ENCODE data around the gene MRPL51.

The MRPL51 gene

GRCh38 chr12:6463216-6463615 is 29.8 kb downstream of the MRPL51 start:
- H3K27ac ChIP-seq (replicated peaks) = peak overlapping the region; percentile 87
- TF ChIP-seq CTCF (IDR thresholded peaks at IDR 0.05; ENCODE audit: insufficient read depth, low read length) (no peak), REST (IDR thresholded peaks at IDR 0.05; ENCODE audit: insufficient replicate concordance, low read depth) (no peak), SPI1 (IDR thresholded peaks at IDR 0.05; ENCODE audit: borderline replicate concordance, low read depth) (no peak), POLR2AphosphoS5 (IDR thresholded peaks at IDR 0.05; ENCODE audit: low read depth) (no peak), GABPA (IDR thresholded peaks at IDR 0.05; ENCODE audit: low read depth) (no peak)
- no peaks in the 10 kb centered on the region for H3K27me3 ChIP-seq (ENCODE audit: insufficient read depth, poor library complexity, severe bottlenecking)
- no peak for DNase-seq (ENCODE audit: low read depth in 1 of 2, low spot score in 1 of 2)
- H3K4me3 ChIP-seq (replicated peaks; ENCODE audit: insufficient read depth, low read length) = no peak overlapping the region

GRCh38 chr12:6462234-6462995 is 30.6 kb downstream of the MRPL51 start:
- Histone ChIP-seq H3K27me3 (ENCODE audit: insufficient read depth, poor library complexity, severe bottlenecking) (no peaks in the 10 kb centered on the region), H3K4me3 (replicated peaks; ENCODE audit: insufficient read depth, low read length) (no peak overlapping the region), H3K27ac (replicated peaks) (peak overlapping the region; percentile 87)
- no peak for DNase-seq (ENCODE audit: low read depth in 1 of 2, low spot score in 1 of 2)
- no peak; the same call in 1 of the 2 replicates for TF ChIP-seq POLR2AphosphoS5 (IDR thresholded peaks at IDR 0.05; ENCODE audit: low read depth)
- no peak for TF ChIP-seq REST (IDR thresholded peaks at IDR 0.05; ENCODE audit: insufficient replicate concordance, low read depth)
- TF ChIP-seq SPI1 (IDR thresholded peaks at IDR 0.05; ENCODE audit: borderline replicate concordance, low read depth) = no peak
- no peak for TF ChIP-seq CTCF (IDR thresholded peaks at IDR 0.05; ENCODE audit: insufficient read depth, low read length)
- TF ChIP-seq GABPA (IDR thresholded peaks at IDR 0.05; ENCODE audit: low read depth) = no peak

- no peak overlapping the region for H3K4me3 ChIP-seq (replicated peaks; ENCODE audit: insufficient read depth, low read length)
- H3K27me3 ChIP-seq (ENCODE audit: insufficient read depth, poor library complexity, severe bottlenecking) = no peaks in the 10 kb centered on the region
- peak overlapping the region; percentile 87 for H3K27ac ChIP-seq (replicated peaks)
- DNase-seq (ENCODE audit: low read depth in 1 of 2, low spot score in 1 of 2) = peak; percentile 95 to 99
- TF ChIP-seq SPI1 (IDR thresholded peaks at IDR 0.05; ENCODE audit: borderline replicate concordance, low read depth) (peak; percentile 98), POLR2AphosphoS5 (IDR thresholded peaks at IDR 0.05; ENCODE audit: low read depth) (peak; percentile 95), CTCF (IDR thresholded peaks at IDR 0.05; ENCODE audit: insufficient read depth, low read length) (no peak), REST (IDR thresholded peaks at IDR 0.05; ENCODE audit: insufficient replicate concordance, low read depth) (no peak), GABPA (IDR thresholded peaks at IDR 0.05; ENCODE audit: low read depth) (peak; percentile 81)
Measured at GRCh38 chr12:6461401-6462233, 31.4 kb downstream of the MRPL51 start.
